Esophagus muscularis mucosa (tissue), 4 donors: ENCODE results near the gene SET. TPM values are rescaled to one million over a fixed set of nuclear protein-coding genes. Genes with fewer than 3 reads are reported as not detected.
"Not testable (repeated sequence)": the region's sequence is repeated elsewhere in the genome, so short reads cannot be mapped to it uniquely, and the experiment has no call there.

Source experiments
- DNase-seq: peaks from one replicate; pipeline ENCODE4 v3.0.0-alpha.2; 2017; ENCODE audit errors: extremely low spot score
- H3K27ac ChIP-seq, 4 donors: fragments of 200-600 bp; sonication (generic); replicated peaks in 1 of 4; 1 replicate in 3 of 4; 2 replicates in 1 of 4; pipeline ENCODE4 v1.5.1; 2016 to 2019; ENCODE audit warnings: mild to moderate bottlenecking in 1 of 4
- H3K27me3 ChIP-seq, 4 donors: fragments of 200-600 bp; sonication (generic); one replicate each; pipeline versions ENCODE4 v1.5.1 to v1.6.0; 2016 to 2019
- H3K36me3 ChIP-seq, 4 donors: fragments of 200-600 bp; sonication (generic); one replicate each; pipeline ENCODE4 v1.5.1; 2016 to 2019
- H3K4me1 ChIP-seq, 4 donors: fragments of 200-600 bp; sonication (generic); one replicate each; pipeline ENCODE4 v1.5.1; 2016 to 2019
- H3K4me3 ChIP-seq, 4 donors: fragments of 200-600 bp; sonication (generic); 1 replicate in 2 of 4; 2 replicates in 2 of 4; pipeline ENCODE4 v1.5.1; 2016 to 2019; ENCODE audit warnings: mild to moderate bottlenecking in 4 of 4, moderate library complexity in 1 of 4
- H3K9me3 ChIP-seq, 4 donors: fragments of 200-600 bp; sonication (generic); 1 replicate in 3 of 4; 2 replicates in 1 of 4; pipeline ENCODE4 v1.5.1; 2016 to 2019
- CTCF ChIP-seq, 3 experiments: fragments of 200-600 bp in 2 of 3; fragments of 450-650 bp in 1 of 3; sonication (generic) in 2 of 3; IDR thresholded peaks; one replicate each; pipeline ENCODE4 v1.5.1; 2017 to 2019; ENCODE audit warnings: antibody characterized with exemption in 3 of 3, mild to moderate bottlenecking in 2 of 3, moderate library complexity in 1 of 3
- EP300 ChIP-seq: sonication (generic); formaldehyde crosslinking; IDR thresholded peaks from one replicate; pipeline ENCODE4 v1.6.1; 2017; ENCODE audit warnings: antibody characterized with exemption
- POLR2A ChIP-seq: fragments of 450-650 bp; IDR thresholded peaks from one replicate; pipeline ENCODE4 v1.6.1; 2017; ENCODE audit warnings: antibody characterized with exemption, moderate library complexity, mild to moderate bottlenecking, low read depth
- POLR2AphosphoS5 ChIP-seq, 2 donors: sonication (generic); formaldehyde crosslinking; IDR thresholded peaks; one replicate each; pipeline ENCODE4 v1.6.1; 2017; ENCODE audit warnings: antibody characterized with exemption in 2 of 2
- WGBS: methylation state at CpG from one replicate; pipeline ENCODE4 v1.1.5; 2018; 5-methylcytosine and 5-hydroxymethylcytosine counted together
- intact Hi-C: fragments of 100-400 bp; cut with DNase I; formaldehyde crosslinking; loops from one replicate; pipeline ENCODE4 v1.15.1; 2023
- total RNA-seq, 4 donors: library from RNA; depleted of rRNA; stranded (reverse); fragments of >200 nt; gene quantifications; one replicate each; pipeline versions ENCODE4 v1.1.0 to v1.2.1, GENCODE V29; 2016

SET gene
- total RNA-seq, 4 donors from 2014 or later, result 170 to 239 (median 205) TPM

GRCh38 chr9:128656416-128657343 lies 32.3 kb upstream of the SET start, which contains the start of gene DYNC2I2:
Gene DYNC2I2 (minus strand): TSS chr9:128656847. CDS start chr9:128656726, 121 bp downstream.
- TF ChIP-seq POLR2AphosphoS5 (IDR thresholded peaks at IDR 0.05), result peak; percentile 71 to 83
- no peak for TF ChIP-seq CTCF (IDR thresholded peaks at IDR 0.05)
- Histone ChIP-seq H3K4me1 (peaks cover 0 to 14% (median 11%) of the 10 kb centered on the region in 4 donors), H3K4me3 (peak within 1 kb of the TSS; percentile 76 to 88 (median 76)), H3K27me3 (no peaks in the 10 kb centered on the region), H3K27ac (peak within 1 kb of the TSS; percentile 87 to 94 (median 90)), H3K36me3 (no peaks in the 10 kb centered on the region), H3K9me3 (no peaks in the 10 kb centered on the region)
- under 1% methylated on average over 60 of the region's 86 CpGs for WGBS
- intact Hi-C loops, result no loop called here
- peak; percentile 99 for DNase-seq

- intact Hi-C loops, result no loop called here
- Histone ChIP-seq H3K9me3 (no peaks in the 10 kb centered on the region), H3K27me3 (no peaks in the 10 kb centered on the region), H3K4me1 (peaks cover 0 to 14% (median 11%) of the 10 kb centered on the region in 4 donors), H3K27ac (peak overlapping the region; percentile 87 to 94 (median 90)), H3K4me3 (peak overlapping the region in 3 of 4 donors; percentile 76 to 88 (median 76)), H3K36me3 (no peaks in the 10 kb centered on the region)
- DNase-seq, result no peak
- TF ChIP-seq POLR2AphosphoS5 (IDR thresholded peaks at IDR 0.05), result no peak
- no peak for TF ChIP-seq EP300
- TF ChIP-seq CTCF (IDR thresholded peaks at IDR 0.05), result no peak
- TF ChIP-seq POLR2A, result no peak
- WGBS, result 96% methylated on average over 13 of the region's 13 CpGs
Measured at GRCh38 chr9:128657344-128657704, 31.7 kb upstream of the SET start.

- peak overlapping the region in 1 of 4 donors; percentile 87 for H3K27ac ChIP-seq
- H3K9me3 ChIP-seq, result no peaks in the 10 kb centered on the region
- WGBS, result 93% methylated on average over 3 of the region's 3 CpGs
- no peak overlapping the region for H3K4me3 ChIP-seq
- H3K36me3 ChIP-seq, result no peaks in the 10 kb centered on the region
- no peaks in the 10 kb centered on the region for H3K27me3 ChIP-seq
- intact Hi-C loops, result no loop called here
- H3K4me1 ChIP-seq, result peaks cover 0 to 14% (median 11%) of the 10 kb centered on the region in 4 donors
- no peak for DNase-seq
- no peak for TF ChIP-seq POLR2AphosphoS5 (IDR thresholded peaks at IDR 0.05)
- no peak for TF ChIP-seq EP300
- no peak for TF ChIP-seq CTCF (IDR thresholded peaks at IDR 0.05)
- TF ChIP-seq POLR2A, result no peak
Measured at GRCh38 chr9:128657796-128658195, 31.2 kb upstream of the SET start.

- H3K4me1 ChIP-seq, H3K27ac ChIP-seq, intact Hi-C loops, H3K27me3 ChIP-seq, H3K36me3 ChIP-seq, DNase-seq, H3K4me3 ChIP-seq, H3K9me3 ChIP-seq: not testable (repeated sequence)
- 85% methylated on average over 8 of the region's 8 CpGs for WGBS
Measured at GRCh38 chr9:128666481-128666941, 22.5 kb upstream of the SET start.

- H3K4me3 ChIP-seq, result no peak overlapping the region
- no peaks in the 10 kb centered on the region for H3K4me1 ChIP-seq
- no peaks in the 10 kb centered on the region for H3K27me3 ChIP-seq
- intact Hi-C loops, result no loop called here
- no peaks in the 10 kb centered on the region for H3K9me3 ChIP-seq
- TF ChIP-seq CTCF (IDR thresholded peaks at IDR 0.05), result no peak
- no peak for TF ChIP-seq POLR2AphosphoS5 (IDR thresholded peaks at IDR 0.05)
- TF ChIP-seq POLR2A, result no peak
- no peak for TF ChIP-seq EP300
- no peaks in the 10 kb centered on the region for H3K36me3 ChIP-seq
- whole genome bisulfite sequencing, result 95% methylated on average over 6 of the region's 6 CpGs
- no peak for DNase-seq
- no peak overlapping the region for H3K27ac ChIP-seq
Measured at GRCh38 chr9:128669786-128670185, 19.2 kb upstream of the SET start.
